Brain microvascular endothelial cell (primary cell): ENCODE data around the gene DNM1.

Experiments
- DNase-seq: peaks from one replicate; pipeline ENCODE4 v3.0.0-alpha.2; 2020
- H3K27ac ChIP-seq: fragments of 250-450 bp; sonication (Bioruptor Pico); 2 replicates; pipeline ENCODE4 v1.5.1; 2020; ENCODE audit warnings: mild to moderate bottlenecking, moderate library complexity
- H3K27me3 ChIP-seq: fragments of 250-450 bp; sonication (Bioruptor Pico); replicated peaks from 2 replicates; pipeline ENCODE4 v1.5.1; 2020; ENCODE audit warnings: mild to moderate bottlenecking
- H3K36me3 ChIP-seq: fragments of 250-450 bp; sonication (Bioruptor Pico); replicated peaks from 2 replicates; pipeline ENCODE4 v1.5.1; 2020; ENCODE audit warnings: mild to moderate bottlenecking
- H3K4me3 ChIP-seq: 2 replicates; pipeline ENCODE4 v1.5.1; 2011; ENCODE audit warnings: low read depth, mild to moderate bottlenecking, control low read depth, low read length, moderate library complexity
- in situ Hi-C: cut with HindIII; loops from 2 replicates; pipeline ENCODE4 v1.10.0; 2017; ENCODE audit warnings: low sequenced_read_pairs, low pct_ligation_motif_present
- TF ChIP-seq, protein P1 (sequence below): IDR thresholded peaks from 2 replicates; pipeline ENCODE4 v1.5.1; 2011; ENCODE audit warnings: low read depth, mild to moderate bottlenecking, moderate library complexity, low read length, control low read depth, inconsistent platforms; ENCODE audit errors: missing control alignments

Gene DNM1

DNA sequence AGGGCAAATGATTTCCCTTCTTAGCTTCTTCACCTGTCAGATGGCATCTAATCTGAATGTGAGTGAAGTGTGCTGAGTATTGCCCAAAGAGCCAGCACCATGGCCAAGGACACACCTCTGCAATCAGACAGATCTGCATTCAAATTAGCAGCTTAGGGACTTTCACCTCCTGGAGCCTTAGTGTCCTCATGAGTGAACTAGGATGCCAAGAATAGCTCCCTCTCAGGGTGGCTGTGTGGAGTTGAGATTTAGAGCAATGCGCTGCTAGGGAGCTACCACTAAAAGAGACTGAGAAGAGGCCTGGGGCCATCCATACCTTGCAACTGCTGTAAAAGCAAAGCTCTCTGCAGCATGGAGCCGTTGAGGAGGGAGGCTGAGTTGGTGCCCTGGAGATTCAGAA lies 13.2 kb upstream of the DNM1 start:
- Histone ChIP-seq H3K27ac (no peak overlapping the region), H3K27me3 (no peaks in the 10 kb centered on the region), H3K36me3 (peaks cover 22% of the 10 kb centered on the region), H3K4me3 (peak overlapping the region; percentile 77)
- in situ Hi-C loops, result no loop called here
- TF ChIP-seq, protein P1, sequence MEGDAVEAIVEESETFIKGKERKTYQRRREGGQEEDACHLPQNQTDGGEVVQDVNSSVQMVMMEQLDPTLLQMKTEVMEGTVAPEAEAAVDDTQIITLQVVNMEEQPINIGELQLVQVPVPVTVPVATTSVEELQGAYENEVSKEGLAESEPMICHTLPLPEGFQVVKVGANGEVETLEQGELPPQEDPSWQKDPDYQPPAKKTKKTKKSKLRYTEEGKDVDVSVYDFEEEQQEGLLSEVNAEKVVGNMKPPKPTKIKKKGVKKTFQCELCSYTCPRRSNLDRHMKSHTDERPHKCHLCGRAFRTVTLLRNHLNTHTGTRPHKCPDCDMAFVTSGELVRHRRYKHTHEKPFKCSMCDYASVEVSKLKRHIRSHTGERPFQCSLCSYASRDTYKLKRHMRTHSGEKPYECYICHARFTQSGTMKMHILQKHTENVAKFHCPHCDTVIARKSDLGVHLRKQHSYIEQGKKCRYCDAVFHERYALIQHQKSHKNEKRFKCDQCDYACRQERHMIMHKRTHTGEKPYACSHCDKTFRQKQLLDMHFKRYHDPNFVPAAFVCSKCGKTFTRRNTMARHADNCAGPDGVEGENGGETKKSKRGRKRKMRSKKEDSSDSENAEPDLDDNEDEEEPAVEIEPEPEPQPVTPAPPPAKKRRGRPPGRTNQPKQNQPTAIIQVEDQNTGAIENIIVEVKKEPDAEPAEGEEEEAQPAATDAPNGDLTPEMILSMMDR, result no peak
- DNase-seq, result no peak

- peak overlapping the region; percentile 70 for H3K27ac ChIP-seq
- DNase-seq, result no peak
Observed at GRCh38 chr9:128190516-128191405, 12.4 kb upstream of the DNM1 start.

DNA sequence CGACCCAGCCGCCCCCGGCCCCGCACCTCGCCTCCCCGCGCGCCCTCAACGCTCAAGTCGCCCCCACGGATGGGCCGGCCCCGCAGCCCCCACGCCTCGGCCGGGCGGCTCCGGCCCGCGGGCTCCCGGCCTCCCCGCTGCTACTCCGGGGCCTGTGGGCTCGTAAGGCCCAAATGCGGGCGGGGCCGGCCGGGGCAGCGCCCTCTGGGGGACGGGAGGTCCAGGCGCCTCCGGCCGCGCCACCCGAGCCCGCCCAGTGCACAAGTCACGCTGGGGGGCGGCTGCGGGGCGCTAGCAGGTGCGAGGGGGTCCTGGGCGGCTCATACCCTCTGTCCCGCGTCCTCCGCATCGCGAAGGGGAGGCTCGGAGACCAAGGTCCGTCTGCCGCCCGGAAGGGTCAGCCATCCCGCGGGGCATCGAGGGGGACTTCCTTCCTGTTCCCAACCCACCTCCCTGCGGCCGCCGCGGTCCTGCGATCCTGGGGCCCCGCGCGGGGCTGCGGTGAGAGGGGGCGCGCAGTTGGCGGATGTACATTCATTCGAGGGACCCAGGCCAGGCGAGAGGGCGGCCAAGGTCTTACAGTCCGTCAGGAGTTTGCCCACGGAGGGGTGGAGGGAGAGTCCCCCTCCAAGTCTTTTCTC lies 11.7 kb upstream of the DNM1 start, which contains the start of gene CIZ1:
Gene CIZ1, minus strand, starts transcription at position 167 of the 641 bp plus-strand sequence. CDS start 715 bp downstream, outside the sequence.
- in situ Hi-C loops, result no loop called here
- DNase-seq, result peak; percentile 33
- Histone ChIP-seq H3K4me3 (peak within 1 kb of the TSS; percentile 77), H3K36me3 (peaks cover 13% of the 10 kb centered on the region), H3K27ac (peak within 1 kb of the TSS; percentile 70), H3K27me3 (no peaks in the 10 kb centered on the region)
- TF ChIP-seq, protein P1, result peak; percentile 49

More at GRCh38 chr9:128190516-128191405, 12.4 kb upstream of the DNM1 start:
- TF ChIP-seq, protein P1, result no peak
- peak overlapping the region; percentile 77 for H3K4me3 ChIP-seq
- H3K36me3 ChIP-seq, result peaks cover 14% of the 10 kb centered on the region
- no peaks in the 10 kb centered on the region for H3K27me3 ChIP-seq
- in situ Hi-C loops, result no loop called here

GRCh38 chr9:128192601-128193371 lies 10.4 kb upstream of the DNM1 start:
- Histone ChIP-seq H3K27me3 (no peaks in the 10 kb centered on the region), H3K27ac (peak overlapping the region; percentile 5), H3K36me3 (peaks cover 9% of the 10 kb centered on the region), H3K4me3 (peak overlapping the region; percentile 33)
- TF ChIP-seq, protein P1, result no peak
- DNase-seq, result peak; percentile 68
- in situ Hi-C loops, result no loop called here

GRCh38 chr9:128193469-128194096 lies 9.6 kb upstream of the DNM1 start:
- Histone ChIP-seq H3K27ac (no peak overlapping the region), H3K4me3 (no peak overlapping the region), H3K27me3 (no peaks in the 10 kb centered on the region), H3K36me3 (peaks cover 9% of the 10 kb centered on the region)
- DNase-seq, result no peak
- TF ChIP-seq, protein P1, result no peak
- in situ Hi-C loops, result no loop called here
